H1 (cell line): ENCODE data around the gene ZNRF3. TPM values are rescaled to one million over a fixed set of nuclear protein-coding genes. Genes with fewer than 3 reads are reported as not detected.

Source experiments
- CTCF ChIA-PET: fragments of 300-600 bp; sonication (Branson Sonifier 250); formaldehyde crosslinking; loops from one replicate; lab custom pipeline; 2021; ENCODE audit not compliant: partially characterized antibody; lab: Charles Lee
- POLR2A ChIA-PET: fragments of 300-600 bp; sonication (Branson Sonifier 250); formaldehyde crosslinking; loops from one replicate; lab custom pipeline; 2021; ENCODE audit warnings: inconsistent platforms; ENCODE audit not compliant: partially characterized antibody; lab: Charles Lee
- DNase-seq, 2 experiments: peaks; one replicate each; pipeline versions ENCODE4 v3.0.0 to v3.0.0-alpha.2; 2010 to 2022; ENCODE audit warnings: low spot score in 2 of 2, low read depth in 1 of 2, mixed read lengths in 1 of 2
- FAIRE-seq: peaks from 2 replicates; lab custom pipeline; 2011; peaks lifted over from hg19 to GRCh38; lab: Jason Lieb, UNC
- H2AFZ ChIP-seq: 2 replicates; pipeline ENCODE4 v1.8.1; 2012; ENCODE audit warnings: low read length, inconsistent platforms
- H2AK5ac ChIP-seq: 2 replicates; pipeline ENCODE4 v1.6.1; 2013; ENCODE audit warnings: low read depth, low read length
- H2BK120ac ChIP-seq: replicated peaks from 2 replicates; pipeline ENCODE3; 2013; ENCODE audit warnings: low read depth, low read length, inconsistent platforms
- H2BK12ac ChIP-seq: 2 replicates; pipeline ENCODE4 v1.6.1; 2013; ENCODE audit warnings: low read depth, low read length
- H2BK15ac ChIP-seq: 2 replicates; pipeline ENCODE4 v1.6.1; 2013; ENCODE audit warnings: low read length
- H2BK20ac ChIP-seq: 2 replicates; pipeline ENCODE4 v1.6.1; 2013; ENCODE audit warnings: low read length
- H2BK5ac ChIP-seq: 2 replicates; pipeline ENCODE4 v1.6.1; 2013; ENCODE audit warnings: low read depth, low read length
- H3K14ac ChIP-seq: 2 replicates; pipeline ENCODE4 v1.6.1; 2013; ENCODE audit warnings: inconsistent platforms; ENCODE audit not compliant: insufficient read length
- H3K18ac ChIP-seq: 2 replicates; pipeline ENCODE4 v1.6.1; 2013; ENCODE audit warnings: low read length; ENCODE audit errors: extremely low read depth
- H3K23ac ChIP-seq: 2 replicates; pipeline ENCODE4 v1.6.1; 2013; ENCODE audit warnings: inconsistent platforms; ENCODE audit not compliant: insufficient read length
- H3K23me2 ChIP-seq: 2 replicates; pipeline ENCODE4 v1.6.1; 2013; ENCODE audit warnings: low read depth, low read length
- H3K27ac ChIP-seq: 2 replicates; pipeline ENCODE4 v1.6.1; 2011; ENCODE audit warnings: low read depth, low read length, inconsistent platforms
- H3K27me3 ChIP-seq, 4 experiments: replicated peaks in 1 of 4; 1 replicate in 1 of 4; 2 replicates in 3 of 4; pipeline versions ENCODE4 v1.6.1 to v1.8.1; 2011 to 2013; ENCODE audit warnings: low read length in 3 of 4, mild to moderate bottlenecking in 3 of 4, inconsistent platforms in 2 of 4, mixed read lengths in 2 of 4, moderate library complexity in 1 of 4; ENCODE audit not compliant: control insufficient read depth in 3 of 4, insufficient read depth in 3 of 4; ENCODE audit errors: extremely low read depth in 1 of 4
- H3K36me3 ChIP-seq, 4 experiments: 2 replicates each; pipeline versions ENCODE4 v1.6.1 to v1.8.1; 2011 to 2013; ENCODE audit warnings: mild to moderate bottlenecking in 4 of 4, low read length in 3 of 4, moderate library complexity in 2 of 4, control low read depth in 1 of 4, inconsistent platforms in 1 of 4; ENCODE audit not compliant: insufficient read depth in 4 of 4, control insufficient read depth in 2 of 4
- H3K4ac ChIP-seq: replicated peaks from 2 replicates; pipeline ENCODE3; 2013; ENCODE audit warnings: low read length, low read depth, mixed read lengths, inconsistent platforms; ENCODE audit not compliant: insufficient read length
- H3K4me1 ChIP-seq, 4 experiments: replicated peaks in 1 of 4; 1 replicate in 1 of 4; 2 replicates in 3 of 4; pipeline versions ENCODE4 v1.6.1 to v1.8.1; 2011 to 2013; ENCODE audit warnings: low read length in 3 of 4, inconsistent platforms in 2 of 4, mixed read lengths in 1 of 4; ENCODE audit not compliant: insufficient read depth in 4 of 4, control insufficient read depth in 3 of 4
- H3K4me2 ChIP-seq, 2 experiments: 2 replicates each; pipeline versions ENCODE4 v1.6.1 to v1.8.1; 2011 to 2013; ENCODE audit warnings: low read depth in 2 of 2, low read length in 2 of 2, control low read depth in 1 of 2, inconsistent platforms in 1 of 2, mild to moderate bottlenecking in 1 of 2; ENCODE audit not compliant: insufficient read depth in 1 of 2
- H3K4me3 ChIP-seq, 4 experiments: fragments of 200-600, 300-600 bp in 1 of 4; sonication (generic), shearing (Covaris generic), sonication (Bioruptor Twin) in 1 of 4; 2 replicates each; pipeline versions ENCODE4 v1.5.1 to v1.8.1; 2011 to 2016; ENCODE audit warnings: low read length in 4 of 4, low read depth in 3 of 4, control low read depth in 2 of 4, inconsistent platforms in 2 of 4, mild to moderate bottlenecking in 2 of 4, mixed read lengths in 1 of 4, moderate library complexity in 1 of 4; ENCODE audit not compliant: insufficient read depth in 2 of 4; ENCODE audit errors: extremely low read depth in 1 of 4
- H3K56ac ChIP-seq: replicated peaks from 2 replicates; pipeline ENCODE3; 2013; ENCODE audit warnings: low read depth, mild to moderate bottlenecking, mixed read lengths, low read length, inconsistent platforms; ENCODE audit not compliant: insufficient read length
- H3K79me1 ChIP-seq: 2 replicates; pipeline ENCODE4 v1.6.1; 2013; ENCODE audit warnings: low read depth, low read length, control low read depth
- H3K79me2 ChIP-seq, 2 experiments: 2 replicates each; pipeline versions ENCODE4 v1.6.1 to v1.8.1; 2012 to 2013; ENCODE audit warnings: low read length in 2 of 2, mild to moderate bottlenecking in 2 of 2, inconsistent platforms in 1 of 2; ENCODE audit not compliant: insufficient read depth in 2 of 2, control insufficient read depth in 1 of 2
- H3K9ac ChIP-seq, 4 experiments: replicated peaks in 1 of 4; 1 replicate in 1 of 4; 2 replicates in 3 of 4; pipeline versions ENCODE4 v1.6.1 to v1.8.1; 2011 to 2013; ENCODE audit warnings: low read depth in 3 of 4, low read length in 3 of 4, control low read depth in 2 of 4, mild to moderate bottlenecking in 2 of 4, moderate library complexity in 2 of 4, inconsistent platforms in 1 of 4; ENCODE audit errors: extremely low read depth in 1 of 4
- H3K9me3 ChIP-seq, 2 experiments: 2 replicates each; pipeline versions ENCODE4 v1.6.1 to v1.8.1; 2012 to 2013; ENCODE audit warnings: mild to moderate bottlenecking in 2 of 2, moderate library complexity in 2 of 2, control low read depth in 1 of 2, inconsistent platforms in 1 of 2, low read depth in 1 of 2, low read length in 1 of 2, mixed read lengths in 1 of 2; ENCODE audit not compliant: insufficient read depth in 2 of 2
- H4K20me1 ChIP-seq, 2 experiments: replicated peaks in 1 of 2; 2 replicates each; pipeline versions ENCODE3 to v1.8.1; 2011 to 2013; ENCODE audit warnings: inconsistent platforms in 2 of 2, low read length in 2 of 2, mild to moderate bottlenecking in 1 of 2; ENCODE audit not compliant: insufficient read depth in 2 of 2, control insufficient read depth in 1 of 2
- H4K5ac ChIP-seq: 2 replicates; pipeline ENCODE4 v1.6.1; 2013; ENCODE audit warnings: low read length, low read depth, mixed read lengths, inconsistent platforms; ENCODE audit not compliant: insufficient read length
- H4K8ac ChIP-seq: 2 replicates; pipeline ENCODE4 v1.8.0; 2013; ENCODE audit warnings: mild to moderate bottlenecking, moderate library complexity, low read length, inconsistent platforms; ENCODE audit not compliant: insufficient read depth; ENCODE audit errors: extremely low read depth
- H4K91ac ChIP-seq: replicated peaks from 2 replicates; pipeline ENCODE3; 2013; ENCODE audit warnings: low read length, mixed read lengths, inconsistent platforms; ENCODE audit not compliant: insufficient read length
- CTBP2 ChIP-seq: IDR thresholded peaks from 2 replicates; pipeline ENCODE4 v1.7.0; 2011; ENCODE audit warnings: borderline replicate concordance, mild to moderate bottlenecking, moderate library complexity, mixed read lengths, low read length; ENCODE audit not compliant: insufficient read depth, insufficient read length
- EP300 ChIP-seq, 2 experiments: IDR thresholded peaks; 1 replicate in 1 of 2; 2 replicates in 1 of 2; pipeline ENCODE4 v1.6.1; 2011 to 2012; ENCODE audit warnings: low read depth in 2 of 2, low read length in 2 of 2, mild to moderate bottlenecking in 2 of 2, borderline replicate concordance in 1 of 2, inconsistent platforms in 1 of 2, moderate library complexity in 1 of 2
- EZH2 ChIP-seq: fragments of 200-600 bp; sonication (generic); IDR thresholded peaks from 2 replicates; pipeline ENCODE4 v1.7.1; 2012; ENCODE audit warnings: low read depth, mild to moderate bottlenecking, moderate library complexity, low read length, inconsistent platforms; ENCODE audit not compliant: severe bottlenecking
- NRF1 ChIP-seq: IDR thresholded peaks from 2 replicates; pipeline ENCODE4 v1.6.1; 2011; ENCODE audit warnings: mild to moderate bottlenecking, low read depth, low read length, improper control_type of control experiment
- WGBS, 2 experiments: shearing (Covaris generic) in 1 of 2; methylation state at CpG; one replicate each; pipeline versions ENCODE4 v1.1.6 to v1.1.7; 2013 to 2015; ENCODE audit warnings: low lambda C conversion rate in 2 of 2, mixed read lengths in 2 of 2, inconsistent platforms in 1 of 2, low coverage in 1 of 2, missing lambda C conversion rate in 1 of 2; ENCODE audit not compliant: insufficient replicate concordance in 2 of 2, insufficient coverage in 1 of 2, insufficient read length in 1 of 2; ENCODE audit errors: extremely low coverage in 1 of 2, missing lambda C conversion rate in 1 of 2; 5-methylcytosine and 5-hydroxymethylcytosine counted together
- polyA plus RNA-seq, 7 experiments: library from polyadenylated mRNA; depleted of rRNA in 3 of 7; stranded (reverse) in 5 of 7; unstranded in 2 of 7; fragments of >200 nt in 5 of 7; fragments of 200-250 nt in 2 of 7; gene quantifications; 1 replicate in 5 of 7; 2 replicates in 1 of 7; 4 replicates in 1 of 7; pipeline versions ENCODE4 v1.2.1 to v1.2.3, GENCODE V29; 2011 to 2013; ENCODE audit warnings: missing spikeins in 2 of 7, mixed read lengths in 2 of 7
- total RNA-seq: library from RNA; stranded (reverse); fragmentation: NEBNext Ultra II Directional; extraction: Animal tissue kit (Norgen Biotek cat#: 25700); gene quantifications from 2 replicates; pipeline ENCODE4 v1.2.1, GENCODE V29; 2021

Gene ZNRF3
- total and polyA plus RNA-seq, 2 of the 8 experiments (the other 6 are each of a cell fraction or from before 2014, with no cell fraction given) = 14.1 to 21.7 TPM

DNA sequence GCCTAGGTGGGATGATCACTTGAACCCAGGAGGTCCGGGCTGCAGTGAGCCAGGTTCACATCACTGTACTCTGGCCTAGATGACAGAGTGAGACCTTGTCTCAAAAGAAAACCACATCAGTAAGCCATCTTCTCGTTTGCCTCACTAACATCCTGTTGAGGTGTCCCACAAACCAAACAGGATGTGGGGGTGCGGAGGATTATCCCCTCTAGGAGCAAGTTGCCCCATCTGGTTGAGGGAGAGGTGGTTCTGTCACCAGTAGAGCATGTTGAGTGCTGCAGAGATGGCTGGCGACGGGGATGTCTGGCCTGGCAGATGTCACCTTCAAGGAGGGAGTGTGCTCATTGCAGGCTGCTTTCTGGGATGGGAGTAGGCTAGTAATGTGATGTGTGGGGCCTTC is 72.4 kb downstream of the ZNRF3 start:
- no peaks in the 10 kb centered on the region; a peak in 1 of 8 replicates for H3K36me3 ChIP-seq
- H4K8ac ChIP-seq = no peak overlapping the region
- no peaks in the 10 kb centered on the region for H3K9me3 ChIP-seq
- no peak overlapping the region for H3K27ac ChIP-seq
- peak overlapping the region; percentile 75; the same call in 1 of the 2 replicates for H2AK5ac ChIP-seq
- peaks cover 20% of the 10 kb centered on the region for H3K79me1 ChIP-seq
- no peak overlapping the region for H2BK120ac ChIP-seq
- CTCF ChIA-PET = interaction anchor here (1.4 to 1.5 kb wide), 2 partner anchors 9 to 11 kb away, joined by 3 read pairs; no protein-coding TSS in a partner anchor
- H3K14ac ChIP-seq = no peak overlapping the region
- no peak overlapping the region for H3K9ac ChIP-seq
- H3K4me1 ChIP-seq = peaks cover 2 to 10% (median 8%) of the 10 kb centered on the region in 4 experiments; a peak in 6 of 7 replicates
- H3K4ac ChIP-seq = no peak overlapping the region
- H3K18ac ChIP-seq = no peak overlapping the region
- H2BK5ac ChIP-seq = peak overlapping the region; percentile 16
- H4K91ac ChIP-seq = no peak overlapping the region
- H3K23ac ChIP-seq = no peak overlapping the region
- 83% methylated on average over 5 of the region's 5 CpGs; no CpG with 5 or more reads in 1 of the 2 experiments for WGBS, 2 experiments
- no peak overlapping the region for H4K5ac ChIP-seq
- POLR2A ChIA-PET = interaction anchor here (1.2 kb wide), 1 partner anchor 9 kb away, joined by 4 read pairs; no protein-coding TSS in a partner anchor
- peaks cover 4 to 93% of the 10 kb centered on the region in 2 experiments for H3K79me2 ChIP-seq
- FAIRE-seq = no peak
- peaks cover 2% of the 10 kb centered on the region; the same call in 1 of the 2 replicates for H3K23me2 ChIP-seq
- H2BK15ac ChIP-seq = no peak overlapping the region
- TF ChIP-seq CTBP2 = no peak
- no peak for TF ChIP-seq NRF1
- TF ChIP-seq EP300 (IDR thresholded peaks at IDR 0.05; ENCODE audit: borderline replicate concordance in 1 of 2, low read depth in 2 of 2, low read length in 2 of 2) = no peak
- no peak for TF ChIP-seq EZH2
- H2BK12ac ChIP-seq = no peak overlapping the region
- no peak overlapping the region for H3K56ac ChIP-seq
- no peak overlapping the region for H2AFZ ChIP-seq
- DNase-seq = no peak
- no peak overlapping the region for H3K4me2 ChIP-seq
- no peaks in the 10 kb centered on the region for H3K27me3 ChIP-seq
- no peak overlapping the region for H3K4me3 ChIP-seq
- H4K20me1 ChIP-seq = peaks cover 4 to 11% of the 10 kb centered on the region in 2 experiments
- no peak overlapping the region for H2BK20ac ChIP-seq
